Measurements from ENCODE around the gene STEAP4. TPM values are rescaled to one million over a fixed set of nuclear protein-coding genes. Genes with fewer than 3 reads are reported as not detected.

The STEAP4 gene
- total and polyA plus RNA-seq, 9 of the 15 experiments (the other 6 are each of a cell fraction or from before 2014, with no cell fraction given), result 0.07 TPM; not detected in 8

- TF ChIP-seq CSDE1 (IDR thresholded peaks at IDR 0.05), result no peak
- no peak for TF ChIP-seq HBP1 (CRISPR knock-in tag; IDR thresholded peaks at IDR 0.05)
- TF ChIP-seq CCNT2 (IDR thresholded peaks at IDR 0.05; ENCODE audit: borderline replicate concordance, extremely low read depth, insufficient read length, low read depth, low read length), result no peak
Observed at GRCh38 chr7:88355011-88355410, 48.3 kb upstream of the STEAP4 start (continued).

- BruUV-seq (replicated peaks), result no TSS peak
- intact Hi-C loops (cut with micrococcal nuclease), result no loop called here
- 4% methylated on average over 2 of the region's 2 CpGs for WGBS (ENCODE audit: insufficient coverage, low coverage, missing lambda C conversion rate)
Observed at GRCh38 chr7:88350118-88350517, 43.4 kb upstream of the STEAP4 start.

More at GRCh38 chr7:88350118-88350517, 43.4 kb upstream of the STEAP4 start:
- Histone ChIP-seq H3K4me3 (no peak overlapping the region), H3K4me1 (replicated peaks in 1 of 2; ENCODE audit: control insufficient read depth in 2 of 2, insufficient read depth in 2 of 2, low read length in 2 of 2) (no peaks in the 10 kb centered on the region), H3K9me1 (ENCODE audit: control insufficient read depth, insufficient read depth, low read length) (no peaks in the 10 kb centered on the region), H3K4me2 (ENCODE audit: insufficient read depth, low read length) (no peak overlapping the region), H3K27ac (ENCODE audit: extremely low read depth, low read depth, low read length) (no peak overlapping the region), H3K9ac (ENCODE audit: insufficient read depth in 1 of 2, low read depth in 2 of 2, low read length in 2 of 2) (no peak overlapping the region), H3K9me3 (replicated peaks; ENCODE audit: control insufficient read depth, insufficient read depth, low read depth, low read length) (no peaks in the 10 kb centered on the region), H3K79me2 (ENCODE audit: control insufficient read depth, insufficient read depth, low read length) (no peaks in the 10 kb centered on the region), H4K20me1 (replicated peaks; ENCODE audit: control insufficient read depth, insufficient read depth, low read length) (no peaks in the 10 kb centered on the region), H3K27me3 (ENCODE audit: control insufficient read depth in 2 of 2, insufficient read depth in 2 of 2, low read length in 2 of 2) (no peaks in the 10 kb centered on the region), H2AFZ (ENCODE audit: low read depth, low read length) (no peak overlapping the region), H3K36me3 (ENCODE audit: control insufficient read depth, insufficient read depth, low read length) (no peaks in the 10 kb centered on the region)
- ChIA-PET CTCF (ENCODE audit: low intra/inter-chr PET ratio) (no interaction called here), POLR2A (no interaction called here)
- ATAC-seq (no peak), FAIRE-seq (no peak), DNase-seq (ENCODE audit: extremely low read depth in 1 of 4, low spot score in 3 of 4) (no peak)
- TF ChIP-seq GTF2E2 (tag; IDR thresholded peaks at IDR 0.05), result no peak
- no peak for TF ChIP-seq PURB (CRISPR knock-in tag; IDR thresholded peaks at IDR 0.05; ENCODE audit: low read depth)
- no peak for TF ChIP-seq CREM (IDR thresholded peaks at IDR 0.05; ENCODE audit: low read depth)
- TF ChIP-seq ZFP30 (CRISPR knock-in tag; IDR thresholded peaks at IDR 0.05; ENCODE audit: borderline replicate concordance), result no peak
- TF ChIP-seq EWSR1 (IDR thresholded peaks at IDR 0.05; ENCODE audit: borderline replicate concordance, low read depth, partially characterized antibody), result no peak
- TF ChIP-seq CTBP1 (IDR thresholded peaks at IDR 0.05; ENCODE audit: borderline replicate concordance), result no peak
- in situ Hi-C loops (cut with MboI), result no loop called here
